GM20000 (cell line): ENCODE data around the gene OR6C4.
"Not testable (repeated sequence)": the region's sequence is repeated elsewhere in the genome, so short reads cannot be mapped to it uniquely, and the experiment has no call there.

ENCODE experiments used
- DNase-seq: peaks from one replicate; pipeline ENCODE4 v3.0.0; 2012; ENCODE audit warnings: low spot score
- TF ChIP-seq, protein P1 (sequence below): IDR thresholded peaks from 2 replicates; pipeline ENCODE4 v1.5.1; 2012; ENCODE audit warnings: mild to moderate bottlenecking, control low read depth; ENCODE audit errors: extremely low read depth, missing control alignments

Gene OR6C4

DNA sequence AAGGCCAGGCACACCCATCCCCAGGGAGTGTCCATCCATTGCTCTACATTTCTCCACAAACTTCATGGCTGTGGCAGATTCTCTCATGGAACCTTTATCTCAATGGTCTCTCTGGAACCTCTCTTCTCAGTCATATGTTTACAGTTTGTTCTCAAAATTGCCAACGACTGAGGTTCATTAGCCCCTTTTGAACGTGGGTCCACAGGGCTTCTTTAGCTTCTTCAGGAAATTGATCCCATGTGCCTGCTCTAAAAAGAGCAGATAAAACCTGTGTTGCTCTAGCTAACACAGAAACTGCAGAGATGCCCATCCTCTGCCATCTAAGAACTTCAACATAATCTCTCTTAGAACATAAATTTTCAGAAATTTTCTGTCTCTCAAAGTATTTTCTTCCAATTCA is at the start of gene OR6C4:
OR6C4 (plus strand) TSS at position 301 of the 400 bp plus-strand sequence. CDS start 1,625 bp downstream, outside the sequence.
- DNase-seq = no peak
- TF ChIP-seq, protein P1, sequence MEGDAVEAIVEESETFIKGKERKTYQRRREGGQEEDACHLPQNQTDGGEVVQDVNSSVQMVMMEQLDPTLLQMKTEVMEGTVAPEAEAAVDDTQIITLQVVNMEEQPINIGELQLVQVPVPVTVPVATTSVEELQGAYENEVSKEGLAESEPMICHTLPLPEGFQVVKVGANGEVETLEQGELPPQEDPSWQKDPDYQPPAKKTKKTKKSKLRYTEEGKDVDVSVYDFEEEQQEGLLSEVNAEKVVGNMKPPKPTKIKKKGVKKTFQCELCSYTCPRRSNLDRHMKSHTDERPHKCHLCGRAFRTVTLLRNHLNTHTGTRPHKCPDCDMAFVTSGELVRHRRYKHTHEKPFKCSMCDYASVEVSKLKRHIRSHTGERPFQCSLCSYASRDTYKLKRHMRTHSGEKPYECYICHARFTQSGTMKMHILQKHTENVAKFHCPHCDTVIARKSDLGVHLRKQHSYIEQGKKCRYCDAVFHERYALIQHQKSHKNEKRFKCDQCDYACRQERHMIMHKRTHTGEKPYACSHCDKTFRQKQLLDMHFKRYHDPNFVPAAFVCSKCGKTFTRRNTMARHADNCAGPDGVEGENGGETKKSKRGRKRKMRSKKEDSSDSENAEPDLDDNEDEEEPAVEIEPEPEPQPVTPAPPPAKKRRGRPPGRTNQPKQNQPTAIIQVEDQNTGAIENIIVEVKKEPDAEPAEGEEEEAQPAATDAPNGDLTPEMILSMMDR = no peak

DNA sequence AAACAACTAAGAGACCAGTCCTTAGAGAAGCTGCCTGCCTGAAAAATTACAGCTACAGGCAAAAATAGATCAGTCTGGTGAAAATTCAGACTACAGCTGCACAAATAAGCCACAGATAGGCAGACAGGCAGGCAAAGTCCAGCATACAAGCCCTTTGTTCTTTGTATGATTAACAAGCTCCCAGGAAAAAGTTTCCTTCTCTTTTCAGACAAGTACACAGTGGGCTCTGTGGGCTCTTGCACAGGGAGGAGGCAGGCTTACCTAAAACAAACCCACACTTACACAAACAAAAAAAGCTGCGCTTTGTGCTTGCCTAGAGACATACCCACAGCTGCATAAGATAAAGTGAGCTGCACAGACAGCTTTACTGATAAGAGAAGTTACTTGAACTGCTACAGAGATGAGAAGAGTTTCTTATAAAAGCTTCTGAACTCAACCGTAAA is 49.6 kb upstream of the OR6C4 start:
- DNase-seq = no peak
- TF ChIP-seq, protein P1 = no peak

DNA sequence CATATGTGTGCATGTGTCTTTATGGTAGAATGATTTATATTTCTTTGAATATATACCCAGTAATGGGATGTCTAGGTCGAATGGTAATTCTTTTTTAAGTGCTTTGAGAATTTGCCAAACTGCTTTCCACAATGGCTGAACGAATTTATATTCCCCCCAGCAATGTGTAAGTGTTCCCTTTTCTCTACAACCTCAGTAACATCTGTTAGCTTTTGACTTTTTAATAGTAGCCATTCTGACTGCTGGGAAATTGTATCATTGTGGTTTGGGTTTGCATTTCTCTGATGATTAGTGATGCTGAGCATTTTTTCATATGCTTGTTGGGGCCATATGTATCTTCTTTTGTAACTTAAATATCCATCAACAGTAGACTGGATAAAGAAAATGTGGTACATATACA is 47.8 kb upstream of the OR6C4 start:
- DNase-seq = no peak
- TF ChIP-seq, protein P1 = no peak

DNA sequence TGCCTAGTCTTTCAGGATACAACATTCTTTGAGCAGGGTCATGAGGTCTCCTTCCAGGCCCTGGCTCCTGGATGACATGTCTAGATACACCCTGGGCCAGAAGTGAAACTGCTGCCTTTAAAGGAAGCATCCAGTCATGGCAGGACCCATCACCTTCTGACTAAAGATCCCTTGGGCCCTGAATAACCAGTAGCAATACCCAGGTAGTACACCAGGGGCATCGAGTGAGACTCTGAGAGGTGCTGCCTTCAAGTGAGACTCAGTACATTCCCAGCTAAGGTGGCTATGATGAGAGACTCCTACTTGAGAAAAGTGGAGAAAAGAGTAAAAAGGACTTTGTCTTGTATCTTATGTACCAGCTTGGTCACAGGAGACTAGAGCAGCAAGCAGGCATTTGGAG is 33.7 kb upstream of the OR6C4 start:
- TF ChIP-seq, protein P1 = no peak
- DNase-seq = no peak

DNA sequence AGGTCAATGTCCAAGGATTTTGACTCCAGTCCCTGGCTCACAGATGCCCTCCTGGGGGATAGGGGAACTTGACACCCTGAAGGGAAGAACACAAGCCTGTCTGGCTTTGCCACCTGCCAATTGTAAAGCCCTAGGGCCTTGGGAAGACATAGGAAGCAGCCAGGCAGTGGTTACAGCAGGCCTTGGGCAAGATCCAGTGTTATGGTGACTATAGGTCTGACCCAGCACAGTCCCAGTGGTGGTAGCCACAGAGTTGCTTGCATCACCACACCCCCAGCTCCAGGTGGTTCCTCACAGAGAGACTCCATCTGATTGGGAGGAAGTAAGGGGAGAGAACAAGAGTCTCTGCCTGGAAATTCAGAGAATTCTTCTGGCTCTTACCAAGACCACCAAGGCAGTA is 33.0 kb upstream of the OR6C4 start:
- DNase-seq = no peak
- TF ChIP-seq, protein P1 = no peak

DNA sequence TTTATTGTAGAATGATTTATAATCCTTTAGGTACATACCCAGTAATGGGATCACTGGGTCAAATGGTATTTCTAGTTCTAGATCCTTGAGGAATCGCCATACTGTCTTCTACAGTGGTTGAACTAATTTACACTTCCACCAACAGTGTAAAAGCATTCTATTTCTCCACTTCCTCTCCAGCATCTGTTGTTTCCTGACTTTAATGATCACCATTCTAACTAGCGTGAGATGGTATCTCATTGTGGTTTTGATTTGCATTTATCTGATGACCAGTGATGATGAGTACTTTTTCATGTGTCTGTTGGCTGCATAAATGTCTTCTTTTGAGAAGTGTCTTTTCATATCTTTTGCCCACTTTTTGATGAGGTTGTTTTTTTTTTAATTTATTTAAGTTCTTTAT is 1.2 kb upstream of the OR6C4 start:
- not testable (repeated sequence) for DNase-seq

DNA sequence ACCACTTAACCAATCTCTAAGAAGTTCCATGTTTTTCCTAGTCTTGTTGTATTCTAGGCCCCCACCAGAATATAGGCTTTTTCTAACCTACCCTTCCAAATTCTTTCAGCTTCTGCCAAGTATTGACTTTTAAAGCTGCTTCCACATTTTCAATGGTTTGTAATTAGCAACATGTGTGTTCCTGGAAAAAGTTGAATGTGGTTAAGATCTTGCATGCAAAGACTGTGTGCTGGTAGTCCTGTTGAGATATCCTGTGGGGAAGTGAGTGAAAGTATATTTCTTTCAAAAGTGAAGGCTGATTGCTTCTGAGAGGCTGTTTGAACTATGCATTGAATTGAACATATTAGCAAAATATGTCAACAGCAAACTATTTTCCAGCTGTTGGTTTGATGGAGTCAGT is 646 bp upstream of the OR6C4 start:
- no peak for DNase-seq
- TF ChIP-seq, protein P1 = no peak

DNA sequence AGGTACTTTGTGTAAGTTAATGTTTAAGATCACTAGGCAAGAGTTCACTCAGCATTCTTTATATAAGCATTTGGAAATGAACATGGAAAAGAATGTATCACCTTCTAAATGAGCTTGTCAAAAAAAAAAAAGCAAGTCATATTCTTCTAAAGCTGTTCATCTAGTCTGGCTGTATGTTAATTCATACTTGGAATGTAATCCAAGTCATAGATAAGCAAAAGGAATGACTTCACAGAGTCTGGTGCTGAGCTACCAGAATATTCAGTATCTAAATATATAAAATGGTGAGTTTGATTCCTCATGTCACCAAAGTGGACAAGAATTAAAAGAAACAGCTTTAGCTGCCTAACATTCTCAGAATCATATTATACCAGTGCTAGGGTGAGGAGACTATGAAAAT is 4.9 kb downstream of the OR6C4 start:
- TF ChIP-seq, protein P1 = no peak
- no peak for DNase-seq

DNA sequence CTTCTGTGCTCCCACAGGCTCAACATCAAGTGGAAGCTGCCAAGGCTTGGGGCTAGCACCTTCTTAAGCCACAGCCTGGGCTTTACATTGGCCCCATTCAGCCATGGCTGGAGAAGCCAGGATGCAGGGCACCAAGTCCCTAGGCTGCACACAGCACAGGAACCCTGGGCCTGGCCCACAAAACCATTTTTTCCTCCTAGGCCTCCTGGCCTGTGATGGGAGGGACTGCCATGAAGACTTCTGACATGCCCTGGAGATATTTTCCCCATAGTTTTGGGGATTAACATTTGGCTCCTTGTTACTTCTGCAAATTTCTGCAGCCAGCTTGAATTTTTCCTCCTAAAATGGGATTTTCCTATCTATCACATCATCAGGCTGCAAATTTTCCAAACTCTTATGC is 20.7 kb downstream of the OR6C4 start:
- not testable (repeated sequence) for DNase-seq

DNA sequence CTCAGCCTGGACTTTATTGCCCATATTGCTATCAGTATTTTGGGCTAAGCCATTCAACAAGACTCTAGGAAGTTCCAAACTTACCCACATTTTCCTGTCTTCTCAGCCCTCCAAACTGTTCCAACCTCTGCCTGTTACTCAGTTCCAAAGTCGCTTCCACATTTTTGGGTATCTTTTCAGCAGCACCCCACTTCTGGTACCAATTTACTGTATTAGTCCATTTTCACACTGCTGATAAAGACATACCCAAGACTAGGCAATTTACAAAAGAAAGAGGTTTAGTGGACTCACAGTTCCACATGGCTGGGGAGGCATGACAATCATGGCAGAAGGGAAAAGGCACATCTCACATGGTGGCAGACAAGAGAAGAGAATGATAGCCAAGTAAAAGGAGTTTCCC is 21.3 kb downstream of the OR6C4 start:
- DNase-seq = not testable (repeated sequence)
